Suprapubic skin (tissue), 4 donors: ENCODE data around the gene GDI2.

ENCODE experiments used
- CTCF ChIP-seq, 2 donors: fragments of 200-600 bp in 1 of 2; fragments of 450-650 bp in 1 of 2; sonication (generic) in 1 of 2; IDR thresholded peaks; one replicate each; pipeline ENCODE4 v1.5.1; 2016 to 2019; ENCODE audit warnings: antibody characterized with exemption in 2 of 2, mild to moderate bottlenecking in 1 of 2, moderate library complexity in 1 of 2
- EP300 ChIP-seq: sonication (generic); formaldehyde crosslinking; IDR thresholded peaks from one replicate; pipeline ENCODE4 v1.6.1; 2017; ENCODE audit warnings: antibody characterized with exemption
- POLR2A ChIP-seq, 2 donors: fragments of 450-650 bp; IDR thresholded peaks; one replicate each; pipeline ENCODE4 v1.6.1; 2017; ENCODE audit warnings: antibody characterized with exemption in 2 of 2, mild to moderate bottlenecking in 2 of 2, moderate library complexity in 2 of 2
- POLR2AphosphoS5 ChIP-seq, 3 donors: sonication (generic); formaldehyde crosslinking; IDR thresholded peaks; one replicate each; pipeline ENCODE4 v1.6.1; 2017; ENCODE audit warnings: antibody characterized with exemption in 3 of 3

GRCh38 chr10:5776881-5777197 is 36.4 kb downstream of the GDI2 start:
- no peak for TF ChIP-seq CTCF (IDR thresholded peaks at IDR 0.05)
- TF ChIP-seq POLR2A (IDR thresholded peaks at IDR 0.05) = no peak
- TF ChIP-seq POLR2AphosphoS5 (IDR thresholded peaks at IDR 0.05) = no peak
- TF ChIP-seq EP300 = no peak
